CD4-positive, alpha-beta T cell treated with Interleukin-17A for 1 hour (primary cell): ENCODE data around the gene KRT20.

Experiments used
- DNase-seq: peaks from one replicate; pipeline ENCODE4 v3.0.0-alpha.2; 2020

Gene KRT20

GRCh38 chr17:40849723-40850122 is 35.3 kb downstream of the KRT20 start:
- DNase-seq: no peak

- no peak for DNase-seq
Measured at GRCh38 chr17:40848583-40849235, 36.3 kb downstream of the KRT20 start.

- DNase-seq: no peak
Measured at GRCh38 chr17:40846515-40847144, 38.4 kb downstream of the KRT20 start.

GRCh38 chr17:40844671-40845107 is 40.4 kb downstream of the KRT20 start:
- DNase-seq: no peak

GRCh38 chr17:40843242-40843641 is 41.8 kb downstream of the KRT20 start:
- no peak for DNase-seq

GRCh38 chr17:40841246-40841645 is 43.8 kb downstream of the KRT20 start:
- DNase-seq: no peak

GRCh38 chr17:40839194-40839593 is 45.8 kb downstream of the KRT20 start:
- no peak for DNase-seq

- no peak for DNase-seq
Measured at GRCh38 chr17:40836020-40836419, 49.0 kb downstream of the KRT20 start.

GRCh38 chr17:40833882-40834281 is 51.2 kb downstream of the KRT20 start:
- DNase-seq: no peak

- no peak for DNase-seq
Measured at GRCh38 chr17:40832840-40833239, 52.2 kb downstream of the KRT20 start.

- no peak for DNase-seq
Measured at GRCh38 chr17:40830085-40830776, 54.8 kb downstream of the KRT20 start.

GRCh38 chr17:40828454-40829044 is 56.5 kb downstream of the KRT20 start:
- no peak for DNase-seq

- no peak for DNase-seq
Measured at GRCh38 chr17:40827746-40828453, 57.1 kb downstream of the KRT20 start.
